Tibial nerve (tissue), 4 donors: ENCODE results near the gene ARFGEF3.

Source experiments
- CTCF ChIP-seq, 5 experiments: fragments of 200-600 bp in 3 of 5; fragments of 450-650 bp in 2 of 5; sonication (generic) in 3 of 5; IDR thresholded peaks; one replicate each; pipeline ENCODE4 v1.5.1; 2016 to 2019; ENCODE audit warnings: antibody characterized with exemption in 5 of 5, mild to moderate bottlenecking in 3 of 5, moderate library complexity in 2 of 5
- EP300 ChIP-seq, 2 donors: sonication (generic); formaldehyde crosslinking; IDR thresholded peaks; one replicate each; pipeline ENCODE4 v1.6.1; 2017; ENCODE audit warnings: antibody characterized with exemption in 2 of 2, mild to moderate bottlenecking in 1 of 2
- POLR2A ChIP-seq, 2 donors: fragments of 450-650 bp; IDR thresholded peaks; one replicate each; pipeline ENCODE4 v1.6.1; 2017; ENCODE audit warnings: antibody characterized with exemption in 2 of 2, mild to moderate bottlenecking in 2 of 2, moderate library complexity in 2 of 2

- TF ChIP-seq CTCF (IDR thresholded peaks at IDR 0.05) (no peak), POLR2A (IDR thresholded peaks at IDR 0.05) (no peak), EP300 (IDR thresholded peaks at IDR 0.05) (no peak)
These were observed 32.5 kb downstream of the ARFGEF3 start for GRCh38 chr6:138194287-138194686.
